SK-N-SH treated with all-trans-retinoic acid at 6 μM for 48 hours (cell line): ENCODE measurements around the gene ITIH4.

Experiments used
- ARNTL ChIP-seq: fragments of 450-650 bp; formaldehyde crosslinking; IDR thresholded peaks from 2 replicates; pipeline ENCODE4 v1.5.0; 2020; ENCODE audit warnings: low read depth, mild to moderate bottlenecking, moderate library complexity, borderline replicate concordance
- BACH2 ChIP-seq: fragments of 250-450 bp; sonication (Bioruptor Pico); IDR thresholded peaks from 2 replicates; pipeline ENCODE4 v1.9.0; 2021; ENCODE audit warnings: mild to moderate bottlenecking, borderline replicate concordance
- CSDC2 ChIP-seq: fragments of 250-450 bp; sonication (Bioruptor Pico); IDR thresholded peaks from 2 replicates; pipeline ENCODE4 v1.5.0; 2020; ENCODE audit warnings: mild to moderate bottlenecking, moderate library complexity
- ISL1 ChIP-seq: fragments of 250-450 bp; sonication (Bioruptor Pico); IDR thresholded peaks from 2 replicates; pipeline ENCODE4 v2.1.2; 2022; ENCODE audit warnings: mild to moderate bottlenecking, moderate library complexity
- OSR1 ChIP-seq: fragments of 250-450 bp; sonication (Bioruptor Pico); IDR thresholded peaks from 2 replicates; pipeline ENCODE4 v1.8.0; 2022; ENCODE audit warnings: moderate library complexity, mild to moderate bottlenecking, inconsistent platforms
- PPARA ChIP-seq: fragments of 250-450 bp; sonication (Bioruptor Pico); IDR thresholded peaks from 2 replicates; pipeline ENCODE4 v1.5.0; 2020; ENCODE audit warnings: mild to moderate bottlenecking, borderline replicate concordance
- TOX ChIP-seq: fragments of 250-450 bp; sonication (Bioruptor Pico); IDR thresholded peaks from 2 replicates; pipeline ENCODE4 v1.8.0; 2021; ENCODE audit warnings: mild to moderate bottlenecking, moderate library complexity, borderline replicate concordance
- ZFP3 ChIP-seq: fragments of 250-450 bp; sonication (Bioruptor Pico); IDR thresholded peaks from 2 replicates; pipeline ENCODE4 v1.5.0; 2020; ENCODE audit warnings: mild to moderate bottlenecking, moderate library complexity
- ZNF70 ChIP-seq: fragments of 450-650 bp; formaldehyde crosslinking; IDR thresholded peaks from 2 replicates; pipeline ENCODE4 v1.5.0; 2020; ENCODE audit warnings: mild to moderate bottlenecking, moderate library complexity
- ZNF8 ChIP-seq: fragments of 450-650 bp; formaldehyde crosslinking; IDR thresholded peaks from 2 replicates; pipeline ENCODE4 v1.5.0; 2020; ENCODE audit warnings: mild to moderate bottlenecking, moderate library complexity
- TF ChIP-seq, protein P1 (sequence below): fragments of 250-450 bp; sonication (Bioruptor Pico); IDR thresholded peaks from 2 replicates; pipeline ENCODE4 v1.8.0; 2021; ENCODE audit warnings: low read depth, mild to moderate bottlenecking, moderate library complexity, borderline replicate concordance
- TF ChIP-seq, protein P2 (sequence below): fragments of 250-450 bp; sonication (Bioruptor Pico); IDR thresholded peaks from 2 replicates; pipeline ENCODE4 v1.8.0; 2020; ENCODE audit warnings: mild to moderate bottlenecking, moderate library complexity, borderline replicate concordance
- TF ChIP-seq, protein P3 (sequence below): fragments of 250-450 bp; sonication (Bioruptor Pico); IDR thresholded peaks from 2 replicates; pipeline ENCODE4 v1.5.1; 2021; ENCODE audit warnings: mild to moderate bottlenecking, moderate library complexity

DNA sequence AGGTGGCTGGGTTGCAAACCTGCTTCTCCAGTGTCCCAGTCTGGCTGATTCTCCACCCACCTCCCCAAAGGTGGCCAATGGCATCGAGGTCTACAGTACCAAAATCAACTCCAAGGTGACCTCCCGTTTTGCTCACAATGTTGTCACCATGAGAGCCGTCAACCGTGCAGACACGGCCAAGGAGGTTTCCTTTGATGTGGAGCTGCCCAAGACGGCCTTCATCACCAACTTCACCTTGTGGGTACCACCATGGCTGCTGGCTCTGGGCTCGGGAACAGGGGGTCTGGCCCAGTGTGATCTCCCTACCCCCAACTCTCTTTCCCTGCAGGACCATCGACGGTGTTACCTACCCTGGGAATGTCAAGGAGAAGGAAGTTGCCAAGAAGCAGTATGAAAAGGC is 34.1 kb downstream of the ITIH4 start:
- TF ChIP-seq, protein P1, sequence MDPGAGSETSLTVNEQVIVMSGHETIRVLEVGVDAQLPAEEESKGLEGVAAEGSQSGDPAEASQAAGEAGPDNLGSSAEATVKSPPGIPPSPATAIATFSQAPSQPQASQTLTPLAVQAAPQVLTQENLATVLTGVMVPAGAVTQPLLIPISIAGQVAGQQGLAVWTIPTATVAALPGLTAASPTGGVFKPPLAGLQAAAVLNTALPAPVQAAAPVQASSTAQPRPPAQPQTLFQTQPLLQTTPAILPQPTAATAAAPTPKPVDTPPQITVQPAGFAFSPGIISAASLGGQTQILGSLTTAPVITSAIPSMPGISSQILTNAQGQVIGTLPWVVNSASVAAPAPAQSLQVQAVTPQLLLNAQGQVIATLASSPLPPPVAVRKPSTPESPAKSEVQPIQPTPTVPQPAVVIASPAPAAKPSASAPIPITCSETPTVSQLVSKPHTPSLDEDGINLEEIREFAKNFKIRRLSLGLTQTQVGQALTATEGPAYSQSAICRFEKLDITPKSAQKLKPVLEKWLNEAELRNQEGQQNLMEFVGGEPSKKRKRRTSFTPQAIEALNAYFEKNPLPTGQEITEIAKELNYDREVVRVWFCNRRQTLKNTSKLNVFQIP (CRISPR knock-in tag), result no peak
- TF ChIP-seq, protein P2, sequence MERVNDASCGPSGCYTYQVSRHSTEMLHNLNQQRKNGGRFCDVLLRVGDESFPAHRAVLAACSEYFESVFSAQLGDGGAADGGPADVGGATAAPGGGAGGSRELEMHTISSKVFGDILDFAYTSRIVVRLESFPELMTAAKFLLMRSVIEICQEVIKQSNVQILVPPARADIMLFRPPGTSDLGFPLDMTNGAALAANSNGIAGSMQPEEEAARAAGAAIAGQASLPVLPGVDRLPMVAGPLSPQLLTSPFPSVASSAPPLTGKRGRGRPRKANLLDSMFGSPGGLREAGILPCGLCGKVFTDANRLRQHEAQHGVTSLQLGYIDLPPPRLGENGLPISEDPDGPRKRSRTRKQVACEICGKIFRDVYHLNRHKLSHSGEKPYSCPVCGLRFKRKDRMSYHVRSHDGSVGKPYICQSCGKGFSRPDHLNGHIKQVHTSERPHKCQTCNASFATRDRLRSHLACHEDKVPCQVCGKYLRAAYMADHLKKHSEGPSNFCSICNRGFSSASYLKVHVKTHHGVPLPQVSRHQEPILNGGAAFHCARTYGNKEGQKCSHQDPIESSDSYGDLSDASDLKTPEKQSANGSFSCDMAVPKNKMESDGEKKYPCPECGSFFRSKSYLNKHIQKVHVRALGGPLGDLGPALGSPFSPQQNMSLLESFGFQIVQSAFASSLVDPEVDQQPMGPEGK (CRISPR knock-in tag), result no peak
- TF ChIP-seq ZFP3 (CRISPR knock-in tag), result no peak
- no peak for TF ChIP-seq PPARA (CRISPR knock-in tag)
- no peak for TF ChIP-seq TOX (CRISPR knock-in tag)
- no peak for TF ChIP-seq ISL1 (CRISPR knock-in tag)
- no peak for TF ChIP-seq CSDC2 (CRISPR knock-in tag)
- no peak for TF ChIP-seq ZNF70 (CRISPR knock-in tag)
- TF ChIP-seq ZNF8 (CRISPR knock-in tag), result no peak
- no peak for TF ChIP-seq BACH2 (CRISPR knock-in tag)
- no peak for TF ChIP-seq OSR1
- TF ChIP-seq ARNTL (CRISPR knock-in tag), result no peak
- TF ChIP-seq, protein P3, sequence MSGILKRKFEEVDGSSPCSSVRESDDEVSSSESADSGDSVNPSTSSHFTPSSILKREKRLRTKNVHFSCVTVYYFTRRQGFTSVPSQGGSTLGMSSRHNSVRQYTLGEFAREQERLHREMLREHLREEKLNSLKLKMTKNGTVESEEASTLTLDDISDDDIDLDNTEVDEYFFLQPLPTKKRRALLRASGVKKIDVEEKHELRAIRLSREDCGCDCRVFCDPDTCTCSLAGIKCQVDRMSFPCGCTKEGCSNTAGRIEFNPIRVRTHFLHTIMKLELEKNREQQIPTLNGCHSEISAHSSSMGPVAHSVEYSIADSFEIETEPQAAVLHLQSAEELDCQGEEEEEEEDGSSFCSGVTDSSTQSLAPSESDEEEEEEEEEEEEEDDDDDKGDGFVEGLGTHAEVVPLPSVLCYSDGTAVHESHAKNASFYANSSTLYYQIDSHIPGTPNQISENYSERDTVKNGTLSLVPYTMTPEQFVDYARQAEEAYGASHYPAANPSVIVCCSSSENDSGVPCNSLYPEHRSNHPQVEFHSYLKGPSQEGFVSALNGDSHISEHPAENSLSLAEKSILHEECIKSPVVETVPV, result no peak
